Prostate gland (tissue), 2 donors: ENCODE results near the gene TMEM131. TPM values are rescaled to one million over a fixed set of nuclear protein-coding genes. Genes with fewer than 3 reads are reported as not detected.

Source experiments
- DNase-seq: peaks from one replicate; pipeline ENCODE4 v3.0.0-alpha.2; 2019; ENCODE audit warnings: low spot score
- H3K27ac ChIP-seq, 2 donors: fragments of 200-600 bp; sonication (generic); 2 replicates each; pipeline ENCODE4 v1.5.1; 2017 to 2019
- H3K27me3 ChIP-seq: fragments of 200-600 bp; sonication (generic); replicated peaks from 2 replicates; pipeline ENCODE4 v1.5.1; 2019; ENCODE audit not compliant: insufficient read depth
- H3K36me3 ChIP-seq, 2 donors: fragments of 200-600 bp; sonication (generic); 1 replicate in 1 of 2; 2 replicates in 1 of 2; pipeline versions ENCODE4 v1.5.1 to v1.8.1; 2017 to 2019
- H3K4me1 ChIP-seq: fragments of 200-600 bp; sonication (generic); replicated peaks from 2 replicates; pipeline ENCODE4 v1.5.1; 2019
- H3K4me3 ChIP-seq, 2 donors: fragments of 200-600 bp; sonication (generic); 2 replicates each; pipeline ENCODE4 v1.5.1; 2017 to 2019
- H3K9me3 ChIP-seq: fragments of 200-600 bp; sonication (generic); 2 replicates; pipeline ENCODE4 v1.5.1; 2017
- CTCF ChIP-seq, 4 experiments: fragments of 200-600 bp in 2 of 4; fragments of 450-650 bp in 2 of 4; sonication (generic) in 2 of 4; IDR thresholded peaks; 1 replicate in 3 of 4; 2 replicates in 1 of 4; pipeline ENCODE4 v1.5.1; 2016 to 2019; ENCODE audit warnings: antibody characterized with exemption in 4 of 4, mild to moderate bottlenecking in 2 of 4, moderate library complexity in 2 of 4
- POLR2A ChIP-seq: fragments of 450-650 bp; IDR thresholded peaks from one replicate; pipeline ENCODE4 v1.6.1; 2016; ENCODE audit warnings: antibody characterized with exemption, mild to moderate bottlenecking
- POLR2AphosphoS5 ChIP-seq: sonication (generic); formaldehyde crosslinking; IDR thresholded peaks from one replicate; pipeline ENCODE4 v1.6.1; 2017; ENCODE audit warnings: antibody characterized with exemption
- WGBS: methylation state at CpG from one replicate; pipeline ENCODE4 v1.1.5; 2018; 5-methylcytosine and 5-hydroxymethylcytosine counted together
- intact Hi-C: fragments of 100-400 bp; cut with DNase I; formaldehyde crosslinking; loops from one replicate; pipeline ENCODE4 v1.14.2; 2022
- total RNA-seq, 2 donors: library from RNA; depleted of rRNA; stranded (reverse); fragments of >200 nt; gene quantifications; one replicate each; pipeline ENCODE4 v1.1.0, GENCODE V29; 2016

Gene TMEM131
- total RNA-seq, 2 donors from 2014 or later: 40.6 to 42.0 TPM

- intact Hi-C loops: no loop called here
- no peak for TF ChIP-seq POLR2A
- TF ChIP-seq CTCF (IDR thresholded peaks at IDR 0.05): no peak
- TF ChIP-seq POLR2AphosphoS5: no peak
- no peaks in the 10 kb centered on the region for H3K36me3 ChIP-seq
- H3K4me1 ChIP-seq: no peaks in the 10 kb centered on the region
- H3K27ac ChIP-seq: no peak overlapping the region
- WGBS: 48% methylated on average over 4 of the region's 4 CpGs
- no peaks in the 10 kb centered on the region for H3K27me3 ChIP-seq
- DNase-seq: no peak
- no peak overlapping the region for H3K4me3 ChIP-seq
- no peaks in the 10 kb centered on the region for H3K9me3 ChIP-seq
These were observed 225.3 kb downstream of the TMEM131 start for GRCh38 chr2:97770445-97770844.

GRCh38 chr2:97769711-97770110, 226.0 kb downstream of the TMEM131 start:
- peaks cover 0 to 3% of the 10 kb centered on the region in 2 donors for H3K36me3 ChIP-seq
- no peak for DNase-seq
- H3K9me3 ChIP-seq: no peaks in the 10 kb centered on the region
- no peaks in the 10 kb centered on the region for H3K4me1 ChIP-seq
- H3K27me3 ChIP-seq: no peaks in the 10 kb centered on the region
- intact Hi-C loops: no loop called here
- WGBS: 73% methylated on average over 3 of the region's 3 CpGs
- H3K4me3 ChIP-seq: no peak overlapping the region
- TF ChIP-seq POLR2AphosphoS5 (no peak), CTCF (IDR thresholded peaks at IDR 0.05) (no peak), POLR2A (no peak)
- H3K27ac ChIP-seq: no peak overlapping the region

- H3K36me3 ChIP-seq: peaks cover 0 to 7% of the 10 kb centered on the region in 2 donors
- H3K4me1 ChIP-seq: no peaks in the 10 kb centered on the region
- TF ChIP-seq POLR2A (no peak), CTCF (IDR thresholded peaks at IDR 0.05) (no peak), POLR2AphosphoS5 (no peak)
- H3K4me3 ChIP-seq: no peak overlapping the region
- no peak for DNase-seq
- intact Hi-C loops: no loop called here
- H3K27ac ChIP-seq: no peak overlapping the region
- no peaks in the 10 kb centered on the region for H3K27me3 ChIP-seq
- 94% methylated on average over 3 of the region's 3 CpGs for WGBS
- H3K9me3 ChIP-seq: no peaks in the 10 kb centered on the region
These were observed 226.4 kb downstream of the TMEM131 start for GRCh38 chr2:97769308-97769707.

GRCh38 chr2:97766567-97766966, 229.2 kb downstream of the TMEM131 start:
- WGBS: 95% methylated on average over 5 of the region's 5 CpGs
- H3K27ac ChIP-seq: no peak overlapping the region

More at GRCh38 chr2:97766567-97766966, 229.2 kb downstream of the TMEM131 start:
- intact Hi-C loops: no loop called here
- TF ChIP-seq POLR2A: no peak
- no peak for TF ChIP-seq CTCF (IDR thresholded peaks at IDR 0.05)
- no peak for TF ChIP-seq POLR2AphosphoS5
- Histone ChIP-seq H3K36me3 (peaks cover 0 to 7% of the 10 kb centered on the region in 2 donors), H3K4me3 (no peak overlapping the region), H3K9me3 (no peaks in the 10 kb centered on the region), H3K27me3 (no peaks in the 10 kb centered on the region), H3K4me1 (no peaks in the 10 kb centered on the region)
- no peak for DNase-seq
